Colonic mucosa (tissue), 4 donors: ENCODE measurements around the gene TPRX1. TPM values are rescaled to one million over a fixed set of nuclear protein-coding genes. Genes with fewer than 3 reads are reported as not detected.
"Not testable (repeated sequence)": the region's sequence is repeated elsewhere in the genome, so short reads cannot be mapped to it uniquely, and the experiment has no call there.

Source experiments
- DNase-seq: peaks from one replicate; pipeline ENCODE4 v3.0.0-alpha.2; 2020
- H3K27ac ChIP-seq: fragments of 200-600 bp; one replicate; pipeline ENCODE4 v1.8.0; 2021
- H3K27me3 ChIP-seq: fragments of 200-600 bp; one replicate; pipeline ENCODE4 v1.8.0; 2021
- H3K36me3 ChIP-seq: fragments of 200-600 bp; one replicate; pipeline ENCODE4 v1.8.0; 2021
- H3K4me1 ChIP-seq: fragments of 200-600 bp; one replicate; pipeline ENCODE4 v1.8.0; 2021; ENCODE audit warnings: mild to moderate bottlenecking
- H3K4me3 ChIP-seq: fragments of 200-600 bp; one replicate; pipeline ENCODE4 v1.8.0; 2021
- H3K9ac ChIP-seq, 2 donors: one replicate each; pipeline ENCODE4 v1.7.0; 2013; ENCODE audit warnings: control low read depth in 2 of 2, low read depth in 2 of 2, low read length in 2 of 2
- H3K9me3 ChIP-seq: fragments of 200-600 bp; one replicate; pipeline ENCODE4 v1.8.0; 2021
- CTCF ChIP-seq: fragments of 200-600 bp; IDR thresholded peaks from one replicate; pipeline ENCODE4 v1.8.0; 2022; ENCODE audit warnings: antibody characterized with exemption, mild to moderate bottlenecking
- intact Hi-C: fragments of 100-400 bp; cut with DNase I; formaldehyde crosslinking; loops from one replicate; pipeline ENCODE4 v1.14.1; 2022
- total RNA-seq, 2 donors: library from RNA; stranded (reverse); fragmentation: NEBNext Ultra II Directional in 1 of 2; extraction: Animal tissue kit (Norgen Biotek cat#: 25700) in 1 of 2; gene quantifications; one replicate each; pipeline ENCODE4 v1.2.1, GENCODE V29; 2021
- donor health status: healthy.
- donor health status: DM: no; HTN: no; CAD: no.
- donor health status: DM: no; HTN: no; CAD: no.

Gene TPRX1
- total RNA-seq, 2 donors from 2014 or later, result not detected

GRCh38 chr19:47766359-47766620 is 38.1 kb downstream of the TPRX1 start:
- no peaks in the 10 kb centered on the region for H3K4me1 ChIP-seq
- H3K9ac ChIP-seq, result no peak overlapping the region
- H3K4me3 ChIP-seq, result no peak overlapping the region
- no peaks in the 10 kb centered on the region for H3K36me3 ChIP-seq
- H3K27me3 ChIP-seq, result no peaks in the 10 kb centered on the region
- H3K9me3 ChIP-seq, result no peaks in the 10 kb centered on the region
- intact Hi-C loops, result loop anchor here (2.0 kb wide), 1 partner anchor 25 kb away; no protein-coding TSS in a partner anchor
- no peak for TF ChIP-seq CTCF
- DNase-seq, result no peak
- H3K27ac ChIP-seq, result no peak overlapping the region

GRCh38 chr19:47765523-47766358 is 38.6 kb downstream of the TPRX1 start:
- peak; percentile 78 for TF ChIP-seq CTCF
- Histone ChIP-seq H3K9me3 (no peaks in the 10 kb centered on the region), H3K4me3 (no peak overlapping the region), H3K27ac (no peak overlapping the region), H3K9ac (no peak overlapping the region), H3K36me3 (no peaks in the 10 kb centered on the region), H3K4me1 (no peaks in the 10 kb centered on the region), H3K27me3 (no peaks in the 10 kb centered on the region)
- peak; percentile 68 for DNase-seq
- intact Hi-C loops, result loop anchor here (2.0 kb wide), 1 partner anchor 25 kb away; no protein-coding TSS in a partner anchor

GRCh38 chr19:47764705-47765104 is 39.6 kb downstream of the TPRX1 start:
- H3K36me3 ChIP-seq, H3K9me3 ChIP-seq, H3K4me1 ChIP-seq, H3K27ac ChIP-seq, H3K9ac ChIP-seq, DNase-seq, H3K27me3 ChIP-seq, H3K4me3 ChIP-seq, intact Hi-C loops: not testable (repeated sequence)

GRCh38 chr19:47762615-47763308 is 41.6 kb downstream of the TPRX1 start:
- Histone ChIP-seq H3K27ac (no peak overlapping the region), H3K9ac (no peak overlapping the region), H3K4me1 (no peaks in the 10 kb centered on the region), H3K36me3 (no peaks in the 10 kb centered on the region), H3K9me3 (no peaks in the 10 kb centered on the region), H3K4me3 (no peak overlapping the region), H3K27me3 (no peaks in the 10 kb centered on the region)
- DNase-seq, result no peak
- no peak for TF ChIP-seq CTCF
- intact Hi-C loops, result no loop called here

GRCh38 chr19:47762151-47762550 is 42.2 kb downstream of the TPRX1 start:
- no peak for DNase-seq
- no peak overlapping the region for H3K9ac ChIP-seq
- H3K27ac ChIP-seq, result no peak overlapping the region
- H3K27me3 ChIP-seq, result no peaks in the 10 kb centered on the region
- intact Hi-C loops, result no loop called here
- H3K36me3 ChIP-seq, result no peaks in the 10 kb centered on the region
- H3K9me3 ChIP-seq, result no peaks in the 10 kb centered on the region
- no peak for TF ChIP-seq CTCF
- no peak overlapping the region for H3K4me3 ChIP-seq
- peaks cover 6% of the 10 kb centered on the region for H3K4me1 ChIP-seq

- H3K9me3 ChIP-seq, result no peaks in the 10 kb centered on the region
- peaks cover 8% of the 10 kb centered on the region for H3K4me1 ChIP-seq
- TF ChIP-seq CTCF, result no peak
- H3K9ac ChIP-seq, result no peak overlapping the region
- H3K27me3 ChIP-seq, result no peaks in the 10 kb centered on the region
- DNase-seq, result no peak
- intact Hi-C loops, result no loop called here
- no peak overlapping the region for H3K27ac ChIP-seq
- H3K4me3 ChIP-seq, result no peak overlapping the region
- no peaks in the 10 kb centered on the region for H3K36me3 ChIP-seq
Observed at GRCh38 chr19:47761566-47761965, 42.8 kb downstream of the TPRX1 start.
